SIG-M5 treated with dmso at 0.1 percent for 504 hours (cell line): ENCODE measurements around the gene SRPK3.

Source experiments
- DNase-seq: peaks from one replicate; lab custom pipeline; 2025; ENCODE audit not compliant: unreplicated experiment; lab: John Stamatoyannopoulos, UW

Gene SRPK3

GRCh38 chrX:153828723-153829548 lies 48.1 kb downstream of the SRPK3 start:
- DNase-seq: no peak

DNA sequence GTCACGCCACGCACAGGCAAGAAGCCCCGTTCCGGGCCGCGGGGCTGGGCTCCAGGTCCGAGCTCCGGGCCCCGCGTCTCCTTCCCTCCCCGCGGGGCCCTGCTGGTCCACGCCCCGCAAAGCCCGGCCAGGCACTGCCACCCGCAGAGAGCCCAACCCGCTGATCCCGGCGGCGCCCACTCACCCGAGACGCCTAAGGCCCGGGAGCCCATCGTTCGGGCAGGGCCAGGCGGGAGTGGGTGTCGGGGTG lies 48.6 kb downstream of the SRPK3 start:
- no peak for DNase-seq

- no peak for DNase-seq
Measured at GRCh38 chrX:153829799-153830639, 49.2 kb downstream of the SRPK3 start, which contains the start of gene PDZD4. Gene PDZD4, minus strand, starts transcription at chrX:153830544. Its CDS starts 246 bp downstream, at chrX:153830298.

DNA sequence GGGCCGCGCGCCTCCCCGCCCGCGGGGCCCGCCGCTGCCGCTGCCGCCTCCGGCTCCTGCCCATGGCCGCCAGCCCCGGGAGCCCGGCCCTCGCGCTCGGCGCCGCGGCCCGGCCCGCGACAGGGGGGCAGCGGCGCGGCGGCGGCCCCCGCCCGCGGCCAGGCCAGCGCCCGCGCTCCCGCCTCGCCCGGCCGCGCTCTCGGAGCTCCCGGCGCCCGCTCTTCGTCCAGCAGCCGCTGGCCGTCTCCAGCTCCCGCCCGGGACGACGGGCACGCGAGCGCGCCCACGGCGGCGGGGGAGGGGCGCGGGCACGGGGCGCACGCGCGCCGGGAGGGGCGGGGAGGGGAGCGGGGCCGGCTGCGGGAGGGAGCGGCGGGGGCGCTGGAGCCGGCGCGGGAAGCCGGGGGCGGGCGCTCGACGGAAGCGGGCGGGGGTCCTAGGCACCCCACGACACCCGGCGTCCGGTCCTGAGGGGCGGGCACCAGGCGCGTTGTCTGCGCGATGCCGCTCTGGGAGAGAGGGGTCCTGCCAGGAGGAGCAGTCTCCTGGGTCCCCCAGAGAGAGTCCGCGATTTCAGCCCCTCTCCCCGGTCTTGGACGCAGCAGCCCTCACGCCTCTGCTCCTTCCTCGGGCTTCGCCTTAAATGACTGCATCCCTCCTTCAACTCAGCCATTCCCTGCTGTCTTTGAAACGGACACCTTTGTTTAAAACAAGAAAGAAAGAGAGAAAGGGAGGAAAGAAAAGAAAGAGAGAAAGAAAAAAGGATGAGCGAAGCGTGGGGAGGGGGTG lies 50.0 kb downstream of the SRPK3 start:
- no peak for DNase-seq

DNA sequence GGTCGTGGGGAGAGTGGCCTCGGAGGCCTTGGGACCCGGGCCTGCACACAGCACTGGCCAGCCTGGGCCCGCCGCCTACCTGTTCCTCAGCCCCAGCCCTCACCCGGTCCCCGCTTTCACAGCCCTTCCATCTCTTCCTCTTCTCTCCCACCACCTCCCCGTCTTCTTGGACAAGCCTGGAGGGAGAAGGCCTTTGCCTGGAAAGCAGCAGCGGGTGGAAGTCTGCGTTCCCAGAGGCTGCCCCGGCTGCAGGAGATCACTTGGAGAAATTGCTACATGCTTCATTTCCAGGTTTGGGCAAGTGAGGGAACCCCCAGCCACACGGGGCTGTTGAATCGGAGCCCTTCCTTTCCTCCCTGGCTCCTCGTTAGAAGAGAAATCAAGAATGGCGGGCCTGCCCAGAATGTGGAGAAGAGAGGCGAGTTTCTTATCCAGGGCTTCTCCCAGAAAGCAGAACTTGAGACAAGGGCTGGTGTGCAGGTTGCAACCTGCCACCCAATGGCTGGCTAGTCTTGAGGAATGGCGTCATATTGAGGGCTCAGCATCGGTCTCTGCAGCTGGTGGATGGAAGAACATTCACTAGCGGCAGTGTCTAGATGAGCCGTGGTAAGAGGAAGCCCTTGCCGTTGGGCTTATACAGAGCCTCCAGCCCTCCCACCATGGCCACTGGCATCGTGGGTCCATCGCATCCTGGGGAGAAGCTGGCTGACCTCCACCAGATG lies 50.7 kb downstream of the SRPK3 start:
- peak; percentile 15 for DNase-seq

- DNase-seq: no peak
Measured at GRCh38 chrX:153832728-153833127, 51.9 kb downstream of the SRPK3 start.
